ENCODE measurements around the gene OGG1.

DNA sequence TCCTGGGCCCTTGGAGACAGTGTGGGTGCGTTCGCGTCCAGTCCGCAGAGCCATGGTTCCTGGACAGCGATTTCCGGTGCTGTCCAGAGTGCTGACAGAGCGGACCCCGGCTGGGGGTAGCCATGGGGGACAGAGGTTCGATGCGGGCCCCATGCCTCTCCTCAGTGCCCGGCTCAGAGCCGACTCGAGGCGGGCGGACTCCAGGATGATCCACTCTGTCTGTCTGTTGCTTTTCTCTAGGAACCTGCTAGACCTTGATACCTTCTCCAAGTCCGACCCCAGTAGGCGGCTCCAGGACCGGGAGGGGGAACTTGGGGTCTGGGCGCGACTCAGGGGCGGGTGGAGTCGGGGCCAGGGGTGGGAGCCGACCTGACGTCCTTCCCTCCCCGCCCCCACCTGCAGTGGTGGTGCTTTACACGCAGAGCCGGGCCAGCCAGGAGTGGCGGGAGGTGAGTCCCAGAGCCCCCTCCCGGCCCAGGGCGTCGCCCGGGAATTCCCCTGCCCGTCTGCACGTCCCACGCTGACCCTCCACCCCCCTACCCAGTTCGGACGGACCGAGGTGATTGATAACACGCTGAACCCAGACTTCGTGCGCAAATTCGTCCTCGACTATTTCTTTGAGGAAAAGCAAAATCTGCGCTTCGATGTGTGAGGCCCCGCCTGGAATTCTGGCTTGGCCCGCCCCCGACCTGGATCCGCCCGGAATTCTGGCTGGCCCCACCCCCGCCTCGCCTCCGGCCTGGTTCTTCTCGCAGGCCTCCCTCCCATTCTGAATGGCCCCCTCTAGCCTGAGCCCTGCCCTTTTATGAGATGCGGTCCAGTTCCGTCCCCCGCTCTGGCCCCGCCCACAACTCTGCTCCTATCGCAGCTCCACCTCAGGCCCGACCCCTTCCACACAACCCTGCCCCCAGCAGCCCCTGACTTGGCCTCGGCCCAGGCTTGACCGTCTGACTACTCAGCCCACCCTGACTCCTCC lies 45.1 kb upstream of the OGG1 start:
- TF ChIP-seq, protein P1, sequence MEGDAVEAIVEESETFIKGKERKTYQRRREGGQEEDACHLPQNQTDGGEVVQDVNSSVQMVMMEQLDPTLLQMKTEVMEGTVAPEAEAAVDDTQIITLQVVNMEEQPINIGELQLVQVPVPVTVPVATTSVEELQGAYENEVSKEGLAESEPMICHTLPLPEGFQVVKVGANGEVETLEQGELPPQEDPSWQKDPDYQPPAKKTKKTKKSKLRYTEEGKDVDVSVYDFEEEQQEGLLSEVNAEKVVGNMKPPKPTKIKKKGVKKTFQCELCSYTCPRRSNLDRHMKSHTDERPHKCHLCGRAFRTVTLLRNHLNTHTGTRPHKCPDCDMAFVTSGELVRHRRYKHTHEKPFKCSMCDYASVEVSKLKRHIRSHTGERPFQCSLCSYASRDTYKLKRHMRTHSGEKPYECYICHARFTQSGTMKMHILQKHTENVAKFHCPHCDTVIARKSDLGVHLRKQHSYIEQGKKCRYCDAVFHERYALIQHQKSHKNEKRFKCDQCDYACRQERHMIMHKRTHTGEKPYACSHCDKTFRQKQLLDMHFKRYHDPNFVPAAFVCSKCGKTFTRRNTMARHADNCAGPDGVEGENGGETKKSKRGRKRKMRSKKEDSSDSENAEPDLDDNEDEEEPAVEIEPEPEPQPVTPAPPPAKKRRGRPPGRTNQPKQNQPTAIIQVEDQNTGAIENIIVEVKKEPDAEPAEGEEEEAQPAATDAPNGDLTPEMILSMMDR (IDR thresholded peaks at IDR 0.05; ENCODE audit: poor library complexity, severe bottlenecking), result no peak
- TF ChIP-seq EP300 (conservative IDR thresholded peaks at IDR 0.05; ENCODE audit: poor library complexity, severe bottlenecking), result no peak
- TF ChIP-seq EZH2 (IDR thresholded peaks at IDR 0.05; ENCODE audit: borderline replicate concordance, insufficient read depth, low read length, poor library complexity, severe bottlenecking), result peak; percentile 49
- no peak for TF ChIP-seq RAD21 (conservative IDR thresholded peaks at IDR 0.05)
- TF ChIP-seq MXI1 (conservative IDR thresholded peaks at IDR 0.05; ENCODE audit: poor library complexity, severe bottlenecking), result no peak
